Measurements from ENCODE around the gene PGF.

The PGF gene

DNA sequence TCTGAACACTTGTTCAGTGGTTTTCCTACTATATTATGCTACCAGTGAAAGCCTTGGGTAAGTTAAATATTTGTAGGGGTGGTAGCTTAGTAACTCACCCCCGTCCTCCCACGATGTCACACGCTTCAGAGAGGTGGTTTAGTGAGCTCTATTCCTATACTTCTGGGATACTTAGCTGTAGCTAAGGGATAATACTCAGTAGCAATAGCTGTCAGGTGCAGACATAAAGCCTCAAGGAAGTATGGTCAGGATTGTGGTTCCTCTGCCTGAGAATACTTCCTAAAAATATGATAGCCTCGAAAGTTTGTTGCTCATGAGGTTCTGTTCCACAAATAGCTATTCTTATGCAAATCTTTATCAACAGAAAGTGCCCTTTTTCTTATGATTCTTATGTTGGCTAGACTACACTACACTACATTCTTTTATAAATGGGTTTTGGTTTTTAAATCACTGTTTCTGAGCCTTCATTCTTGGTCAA lies 61.7 kb downstream of the PGF start:
- Histone ChIP-seq H3K4me1 (ENCODE audit: control insufficient read depth, insufficient read depth, low read length) (peaks cover 3% of the 10 kb centered on the region), H3K36me3 (ENCODE audit: control insufficient read depth in 2 of 2, insufficient read depth in 1 of 2, low read length in 2 of 2) (peaks cover 73 to 99% of the 10 kb centered on the region in 2 experiments), H3K9me3 (ENCODE audit: control insufficient read depth, insufficient read depth, low read depth, low read length) (no peaks in the 10 kb centered on the region), H3K27ac (ENCODE audit: extremely low read depth, low read depth, low read length) (no peak overlapping the region), H3K4me3 (ENCODE audit: low read depth, low read length) (no peak overlapping the region)
- CTCF ChIA-PET: interaction anchor here (3.5 to 7.6 kb wide), 2 partner anchors 14 to 33 kb away, joined by 19 to 64 read pairs; no protein-coding TSS in a partner anchor
- POLR2A ChIA-PET: interaction anchor here (1.8 kb wide), 1 partner anchor 12 kb away, joined by 7 read pairs; the partner anchor contains the start of gene DLST
- TF ChIP-seq ZNF785 (tag by site-specific recombination; IDR thresholded peaks at IDR 0.05) (no peak), ELK4 (IDR thresholded peaks at IDR 0.05; ENCODE audit: borderline replicate concordance, low read depth, low read length) (no peak), ZNF23 (tag by site-specific recombination; IDR thresholded peaks at IDR 0.05; ENCODE audit: borderline replicate concordance) (no peak), ZNF211 (tag by site-specific recombination; IDR thresholded peaks at IDR 0.05; ENCODE audit: low read depth) (no peak), SP3 (tag by site-specific recombination; IDR thresholded peaks at IDR 0.05) (no peak), ZBTB1 (tag by site-specific recombination; IDR thresholded peaks at IDR 0.05) (no peak)
- TF ChIP-seq, protein P1, sequence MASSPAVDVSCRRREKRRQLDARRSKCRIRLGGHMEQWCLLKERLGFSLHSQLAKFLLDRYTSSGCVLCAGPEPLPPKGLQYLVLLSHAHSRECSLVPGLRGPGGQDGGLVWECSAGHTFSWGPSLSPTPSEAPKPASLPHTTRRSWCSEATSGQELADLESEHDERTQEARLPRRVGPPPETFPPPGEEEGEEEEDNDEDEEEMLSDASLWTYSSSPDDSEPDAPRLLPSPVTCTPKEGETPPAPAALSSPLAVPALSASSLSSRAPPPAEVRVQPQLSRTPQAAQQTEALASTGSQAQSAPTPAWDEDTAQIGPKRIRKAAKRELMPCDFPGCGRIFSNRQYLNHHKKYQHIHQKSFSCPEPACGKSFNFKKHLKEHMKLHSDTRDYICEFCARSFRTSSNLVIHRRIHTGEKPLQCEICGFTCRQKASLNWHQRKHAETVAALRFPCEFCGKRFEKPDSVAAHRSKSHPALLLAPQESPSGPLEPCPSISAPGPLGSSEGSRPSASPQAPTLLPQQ (tag by site-specific recombination; IDR thresholded peaks at IDR 0.05): no peak

GRCh38 chr14:74892745-74893144 lies 62.7 kb downstream of the PGF start:
- Histone ChIP-seq H3K27ac (ENCODE audit: extremely low read depth, low read depth, low read length) (no peak overlapping the region), H3K36me3 (ENCODE audit: control insufficient read depth in 2 of 2, insufficient read depth in 1 of 2, low read length in 2 of 2) (peaks cover 68 to 92% of the 10 kb centered on the region in 2 experiments), H3K4me1 (ENCODE audit: control insufficient read depth, insufficient read depth, low read length) (peaks cover 11% of the 10 kb centered on the region), H3K9me3 (ENCODE audit: control insufficient read depth, insufficient read depth, low read depth, low read length) (no peaks in the 10 kb centered on the region), H3K4me3 (ENCODE audit: low read depth, low read length) (no peak overlapping the region)
- no peak for TF ChIP-seq FEZF1 (tag by site-specific recombination; IDR thresholded peaks at IDR 0.05)
- TF ChIP-seq SCRT1 (tag by site-specific recombination; IDR thresholded peaks at IDR 0.05; ENCODE audit: borderline replicate concordance): no peak
- POLR2A ChIA-PET: interaction anchor here (1.8 kb wide), 1 partner anchor 11 kb away, joined by 7 read pairs; the partner anchor contains the start of gene DLST
- CTCF ChIA-PET: interaction anchor here (3.5 to 7.6 kb wide), 2 partner anchors 15 to 32 kb away, joined by 19 to 64 read pairs; no protein-coding TSS in a partner anchor

GRCh38 chr14:74891870-74892269 lies 63.5 kb downstream of the PGF start:
- POLR2A ChIA-PET: interaction anchor here (1.8 kb wide), 1 partner anchor 10 kb away, joined by 7 read pairs; the partner anchor contains the start of gene DLST
- peaks cover 68 to 83% of the 10 kb centered on the region in 2 experiments for H3K36me3 ChIP-seq (ENCODE audit: control insufficient read depth in 2 of 2, insufficient read depth in 1 of 2, low read length in 2 of 2)

More at GRCh38 chr14:74891870-74892269, 63.5 kb downstream of the PGF start:
- H3K4me1 ChIP-seq (ENCODE audit: control insufficient read depth, insufficient read depth, low read length): peaks cover 16% of the 10 kb centered on the region
- H3K4me3 ChIP-seq (ENCODE audit: low read depth, low read length): no peak overlapping the region
- no peaks in the 10 kb centered on the region for H3K9me3 ChIP-seq (ENCODE audit: control insufficient read depth, insufficient read depth, low read depth, low read length)
- H3K27ac ChIP-seq (ENCODE audit: extremely low read depth, low read depth, low read length): 0 out of 2 replicates have a peak overlapping the region, but pooled peaks have one; percentile 14
- no peak for TF ChIP-seq SETDB1 (IDR thresholded peaks at IDR 0.05; ENCODE audit: insufficient read length, low read length)
- TF ChIP-seq ZBTB1 (tag by site-specific recombination; IDR thresholded peaks at IDR 0.05): no peak
- TF ChIP-seq, protein P2, sequence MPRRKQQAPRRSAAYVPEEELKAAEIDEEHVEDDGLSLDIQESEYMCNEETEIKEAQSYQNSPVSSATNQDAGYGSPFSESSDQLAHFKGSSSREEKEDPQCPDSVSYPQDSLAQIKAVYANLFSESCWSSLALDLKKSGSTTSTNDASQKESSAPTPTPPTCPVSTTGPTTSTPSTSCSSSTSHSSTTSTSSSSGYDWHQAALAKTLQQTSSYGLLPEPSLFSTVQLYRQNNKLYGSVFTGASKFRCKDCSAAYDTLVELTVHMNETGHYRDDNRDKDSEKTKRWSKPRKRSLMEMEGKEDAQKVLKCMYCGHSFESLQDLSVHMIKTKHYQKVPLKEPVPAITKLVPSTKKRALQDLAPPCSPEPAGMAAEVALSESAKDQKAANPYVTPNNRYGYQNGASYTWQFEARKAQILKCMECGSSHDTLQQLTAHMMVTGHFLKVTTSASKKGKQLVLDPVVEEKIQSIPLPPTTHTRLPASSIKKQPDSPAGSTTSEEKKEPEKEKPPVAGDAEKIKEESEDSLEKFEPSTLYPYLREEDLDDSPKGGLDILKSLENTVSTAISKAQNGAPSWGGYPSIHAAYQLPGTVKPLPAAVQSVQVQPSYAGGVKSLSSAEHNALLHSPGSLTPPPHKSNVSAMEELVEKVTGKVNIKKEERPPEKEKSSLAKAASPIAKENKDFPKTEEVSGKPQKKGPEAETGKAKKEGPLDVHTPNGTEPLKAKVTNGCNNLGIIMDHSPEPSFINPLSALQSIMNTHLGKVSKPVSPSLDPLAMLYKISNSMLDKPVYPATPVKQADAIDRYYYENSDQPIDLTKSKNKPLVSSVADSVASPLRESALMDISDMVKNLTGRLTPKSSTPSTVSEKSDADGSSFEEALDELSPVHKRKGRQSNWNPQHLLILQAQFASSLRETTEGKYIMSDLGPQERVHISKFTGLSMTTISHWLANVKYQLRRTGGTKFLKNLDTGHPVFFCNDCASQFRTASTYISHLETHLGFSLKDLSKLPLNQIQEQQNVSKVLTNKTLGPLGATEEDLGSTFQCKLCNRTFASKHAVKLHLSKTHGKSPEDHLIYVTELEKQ (tag by site-specific recombination; IDR thresholded peaks at IDR 0.05; ENCODE audit: borderline replicate concordance): no peak
- TF ChIP-seq ZNF585B (tag by site-specific recombination; IDR thresholded peaks at IDR 0.05): no peak
- TF ChIP-seq, protein P3, sequence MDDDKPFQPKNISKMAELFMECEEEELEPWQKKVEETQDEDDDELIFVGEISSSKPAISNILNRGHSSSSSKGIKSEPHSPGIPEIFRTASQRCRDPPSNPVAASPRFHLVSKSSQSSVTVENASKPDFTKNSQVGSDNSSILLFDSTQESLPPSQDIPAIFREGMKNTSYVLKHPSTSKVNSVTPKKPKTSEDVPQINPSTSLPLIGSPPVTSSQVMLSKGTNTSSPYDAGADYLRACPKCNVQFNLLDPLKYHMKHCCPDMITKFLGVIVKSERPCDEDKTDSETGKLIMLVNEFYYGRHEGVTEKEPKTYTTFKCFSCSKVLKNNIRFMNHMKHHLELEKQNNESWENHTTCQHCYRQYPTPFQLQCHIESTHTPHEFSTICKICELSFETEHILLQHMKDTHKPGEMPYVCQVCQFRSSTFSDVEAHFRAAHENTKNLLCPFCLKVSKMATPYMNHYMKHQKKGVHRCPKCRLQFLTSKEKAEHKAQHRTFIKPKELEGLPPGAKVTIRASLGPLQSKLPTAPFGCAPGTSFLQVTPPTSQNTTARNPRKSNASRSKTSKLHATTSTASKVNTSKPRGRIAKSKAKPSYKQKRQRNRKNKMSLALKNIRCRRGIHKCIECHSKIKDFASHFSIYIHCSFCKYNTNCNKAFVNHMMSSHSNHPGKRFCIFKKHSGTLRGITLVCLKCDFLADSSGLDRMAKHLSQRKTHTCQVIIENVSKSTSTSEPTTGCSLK (tag by site-specific recombination; IDR thresholded peaks at IDR 0.05): no peak
- TF ChIP-seq, protein P4, sequence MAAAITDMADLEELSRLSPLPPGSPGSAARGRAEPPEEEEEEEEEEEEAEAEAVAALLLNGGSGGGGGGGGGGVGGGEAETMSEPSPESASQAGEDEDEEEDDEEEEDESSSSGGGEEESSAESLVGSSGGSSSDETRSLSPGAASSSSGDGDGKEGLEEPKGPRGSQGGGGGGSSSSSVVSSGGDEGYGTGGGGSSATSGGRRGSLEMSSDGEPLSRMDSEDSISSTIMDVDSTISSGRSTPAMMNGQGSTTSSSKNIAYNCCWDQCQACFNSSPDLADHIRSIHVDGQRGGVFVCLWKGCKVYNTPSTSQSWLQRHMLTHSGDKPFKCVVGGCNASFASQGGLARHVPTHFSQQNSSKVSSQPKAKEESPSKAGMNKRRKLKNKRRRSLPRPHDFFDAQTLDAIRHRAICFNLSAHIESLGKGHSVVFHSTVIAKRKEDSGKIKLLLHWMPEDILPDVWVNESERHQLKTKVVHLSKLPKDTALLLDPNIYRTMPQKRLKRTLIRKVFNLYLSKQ (tag by site-specific recombination; IDR thresholded peaks at IDR 0.05; ENCODE audit: borderline replicate concordance): no peak
- TF ChIP-seq OSR2 (tag by site-specific recombination; IDR thresholded peaks at IDR 0.05): no peak
- no peak for TF ChIP-seq ZNF76 (tag by site-specific recombination; IDR thresholded peaks at IDR 0.05; ENCODE audit: borderline replicate concordance, low read depth)
- CTCF ChIA-PET: interaction anchor here (3.5 to 7.6 kb wide), 2 partner anchors 16 to 31 kb away, joined by 19 to 64 read pairs; no protein-coding TSS in a partner anchor
